ENCODE data around the gene TEN1.

Gene TEN1

GRCh38 chr17:76013377-76013932 is 34.4 kb downstream of the TEN1 start:
- Histone ChIP-seq H3K27ac (ENCODE audit: low read depth, low read length) (no peak overlapping the region), H3K36me3 (ENCODE audit: control insufficient read depth, insufficient read depth, low read length) (no peaks in the 10 kb centered on the region), H3K4me1 (ENCODE audit: control insufficient read depth, insufficient read depth, low read length) (no peaks in the 10 kb centered on the region), H3K4me3 (ENCODE audit: low read length) (no peak overlapping the region), H3K27me3 (ENCODE audit: control insufficient read depth, insufficient read depth, low read length) (no peaks in the 10 kb centered on the region), H3K9ac (ENCODE audit: low read length) (no peak overlapping the region)

GRCh38 chr17:76014100-76014924 is 35.3 kb downstream of the TEN1 start:
- H3K4me1 ChIP-seq (ENCODE audit: control insufficient read depth, insufficient read depth, low read length): no peaks in the 10 kb centered on the region
- no peaks in the 10 kb centered on the region for H3K36me3 ChIP-seq (ENCODE audit: control insufficient read depth, insufficient read depth, low read length)
- no peaks in the 10 kb centered on the region for H3K27me3 ChIP-seq (ENCODE audit: control insufficient read depth, insufficient read depth, low read length)
- H3K27ac ChIP-seq (ENCODE audit: low read depth, low read length): no peak overlapping the region
- H3K4me3 ChIP-seq (ENCODE audit: low read length): no peak overlapping the region
- H3K9ac ChIP-seq (ENCODE audit: low read length): no peak overlapping the region

GRCh38 chr17:76014925-76015261 is 35.9 kb downstream of the TEN1 start:
- no peak overlapping the region for H3K9ac ChIP-seq (ENCODE audit: low read length)
- H3K27me3 ChIP-seq (ENCODE audit: control insufficient read depth, insufficient read depth, low read length): no peaks in the 10 kb centered on the region
- H3K27ac ChIP-seq (ENCODE audit: low read depth, low read length): no peak overlapping the region
- no peaks in the 10 kb centered on the region for H3K36me3 ChIP-seq (ENCODE audit: control insufficient read depth, insufficient read depth, low read length)
- no peaks in the 10 kb centered on the region for H3K4me1 ChIP-seq (ENCODE audit: control insufficient read depth, insufficient read depth, low read length)
- H3K4me3 ChIP-seq (ENCODE audit: low read length): no peak overlapping the region

- Histone ChIP-seq H3K4me1 (ENCODE audit: control insufficient read depth, insufficient read depth, low read length) (no peaks in the 10 kb centered on the region), H3K9ac (ENCODE audit: low read length) (no peak overlapping the region), H3K27ac (ENCODE audit: low read depth, low read length) (no peak overlapping the region), H3K27me3 (ENCODE audit: control insufficient read depth, insufficient read depth, low read length) (no peaks in the 10 kb centered on the region), H3K36me3 (ENCODE audit: control insufficient read depth, insufficient read depth, low read length) (no peaks in the 10 kb centered on the region), H3K4me3 (ENCODE audit: low read length) (no peak overlapping the region)
Observed at GRCh38 chr17:76017481-76018339, 38.7 kb downstream of the TEN1 start.

GRCh38 chr17:76018340-76018680 is 39.3 kb downstream of the TEN1 start:
- no peaks in the 10 kb centered on the region for H3K4me1 ChIP-seq (ENCODE audit: control insufficient read depth, insufficient read depth, low read length)
- H3K36me3 ChIP-seq (ENCODE audit: control insufficient read depth, insufficient read depth, low read length): no peaks in the 10 kb centered on the region
- H3K27me3 ChIP-seq (ENCODE audit: control insufficient read depth, insufficient read depth, low read length): no peaks in the 10 kb centered on the region
- no peak overlapping the region for H3K4me3 ChIP-seq (ENCODE audit: low read length)
- H3K27ac ChIP-seq (ENCODE audit: low read depth, low read length): no peak overlapping the region
- no peak overlapping the region for H3K9ac ChIP-seq (ENCODE audit: low read length)

GRCh38 chr17:76018801-76019200 is 39.8 kb downstream of the TEN1 start:
- Histone ChIP-seq H3K27ac (ENCODE audit: low read depth, low read length) (no peak overlapping the region), H3K36me3 (ENCODE audit: control insufficient read depth, insufficient read depth, low read length) (no peaks in the 10 kb centered on the region), H3K9ac (ENCODE audit: low read length) (no peak overlapping the region), H3K4me1 (ENCODE audit: control insufficient read depth, insufficient read depth, low read length) (no peaks in the 10 kb centered on the region), H3K27me3 (ENCODE audit: control insufficient read depth, insufficient read depth, low read length) (no peaks in the 10 kb centered on the region), H3K4me3 (ENCODE audit: low read length) (no peak overlapping the region)

GRCh38 chr17:76019833-76020467 is 40.9 kb downstream of the TEN1 start:
- Histone ChIP-seq H3K36me3 (ENCODE audit: control insufficient read depth, insufficient read depth, low read length) (no peaks in the 10 kb centered on the region), H3K4me3 (ENCODE audit: low read length) (no peak overlapping the region), H3K4me1 (ENCODE audit: control insufficient read depth, insufficient read depth, low read length) (no peaks in the 10 kb centered on the region), H3K27me3 (ENCODE audit: control insufficient read depth, insufficient read depth, low read length) (no peaks in the 10 kb centered on the region), H3K9ac (ENCODE audit: low read length) (no peak overlapping the region), H3K27ac (ENCODE audit: low read depth, low read length) (no peak overlapping the region)

- Histone ChIP-seq H3K9ac (ENCODE audit: low read length) (no peak overlapping the region), H3K36me3 (ENCODE audit: control insufficient read depth, insufficient read depth, low read length) (no peaks in the 10 kb centered on the region), H3K27me3 (ENCODE audit: control insufficient read depth, insufficient read depth, low read length) (no peaks in the 10 kb centered on the region)
Observed at GRCh38 chr17:76022285-76022684, 43.2 kb downstream of the TEN1 start.

GRCh38 chr17:76022973-76023899 is 44.2 kb downstream of the TEN1 start:
- Histone ChIP-seq H3K27ac (ENCODE audit: low read depth, low read length) (no peak overlapping the region), H3K27me3 (ENCODE audit: control insufficient read depth, insufficient read depth, low read length) (no peaks in the 10 kb centered on the region), H3K36me3 (ENCODE audit: control insufficient read depth, insufficient read depth, low read length) (no peaks in the 10 kb centered on the region), H3K9ac (ENCODE audit: low read length) (no peak overlapping the region), H3K4me1 (ENCODE audit: control insufficient read depth, insufficient read depth, low read length) (no peaks in the 10 kb centered on the region), H3K4me3 (ENCODE audit: low read length) (no peak overlapping the region)

More at GRCh38 chr17:76022285-76022684, 43.2 kb downstream of the TEN1 start:
- Histone ChIP-seq H3K4me1 (ENCODE audit: control insufficient read depth, insufficient read depth, low read length) (no peaks in the 10 kb centered on the region), H3K4me3 (ENCODE audit: low read length) (no peak overlapping the region), H3K27ac (ENCODE audit: low read depth, low read length) (no peak overlapping the region)

- H3K36me3 ChIP-seq (ENCODE audit: control insufficient read depth, insufficient read depth, low read length): no peaks in the 10 kb centered on the region
- no peak overlapping the region for H3K9ac ChIP-seq (ENCODE audit: low read length)
- H3K27me3 ChIP-seq (ENCODE audit: control insufficient read depth, insufficient read depth, low read length): no peaks in the 10 kb centered on the region
- no peaks in the 10 kb centered on the region for H3K4me1 ChIP-seq (ENCODE audit: control insufficient read depth, insufficient read depth, low read length)
- H3K27ac ChIP-seq (ENCODE audit: low read depth, low read length): no peak overlapping the region
- no peak overlapping the region for H3K4me3 ChIP-seq (ENCODE audit: low read length)
Observed at GRCh38 chr17:76023900-76024237, 44.8 kb downstream of the TEN1 start.

GRCh38 chr17:76024353-76024752 is 45.3 kb downstream of the TEN1 start:
- no peak overlapping the region for H3K9ac ChIP-seq (ENCODE audit: low read length)
- H3K36me3 ChIP-seq (ENCODE audit: control insufficient read depth, insufficient read depth, low read length): no peaks in the 10 kb centered on the region
- H3K27ac ChIP-seq (ENCODE audit: low read depth, low read length): no peak overlapping the region
- H3K27me3 ChIP-seq (ENCODE audit: control insufficient read depth, insufficient read depth, low read length): no peaks in the 10 kb centered on the region
- H3K4me3 ChIP-seq (ENCODE audit: low read length): no peak overlapping the region
- H3K4me1 ChIP-seq (ENCODE audit: control insufficient read depth, insufficient read depth, low read length): no peaks in the 10 kb centered on the region

Data from rectal smooth muscle tissue (tissue), 1 donor.